CD4-positive, alpha-beta T cell treated with Interleukin-10 for 1 hour (primary cell): Measurements from ENCODE around the gene RRBP1.
A peak's percentile ranks its signal among the peaks of the same experiment; 100 is the strongest.
"Not testable (repeated sequence)": the region's sequence is repeated elsewhere in the genome, so short reads cannot be mapped to it uniquely, and the experiment has no call there.

Experiments used
- DNase-seq: peaks from one replicate; pipeline ENCODE4 v3.0.0-alpha.2; 2020

Gene RRBP1

GRCh38 chr20:17659801-17660200 is 22.2 kb downstream of the RRBP1 start:
- DNase-seq, result no peak

GRCh38 chr20:17659344-17659743 is 22.7 kb downstream of the RRBP1 start:
- DNase-seq, result not testable (repeated sequence)

DNA sequence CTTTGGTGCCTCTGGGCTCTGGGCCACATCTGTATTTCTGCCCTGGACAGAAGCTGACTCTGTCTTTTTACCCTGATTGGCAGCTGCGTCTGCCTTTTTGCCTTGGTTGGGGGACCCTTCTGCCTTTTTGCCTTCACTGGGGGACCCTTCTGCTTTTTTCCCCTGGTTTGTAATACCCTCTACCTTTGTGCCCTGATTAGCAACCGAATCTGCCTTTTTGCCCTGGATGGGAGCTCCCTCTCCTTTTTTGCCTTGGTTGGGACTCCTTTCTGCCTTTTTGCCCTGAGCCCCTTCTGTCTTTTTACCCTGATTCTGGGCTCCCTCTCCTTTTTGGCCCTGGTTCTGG is 23.4 kb downstream of the RRBP1 start:
- DNase-seq, result no peak

DNA sequence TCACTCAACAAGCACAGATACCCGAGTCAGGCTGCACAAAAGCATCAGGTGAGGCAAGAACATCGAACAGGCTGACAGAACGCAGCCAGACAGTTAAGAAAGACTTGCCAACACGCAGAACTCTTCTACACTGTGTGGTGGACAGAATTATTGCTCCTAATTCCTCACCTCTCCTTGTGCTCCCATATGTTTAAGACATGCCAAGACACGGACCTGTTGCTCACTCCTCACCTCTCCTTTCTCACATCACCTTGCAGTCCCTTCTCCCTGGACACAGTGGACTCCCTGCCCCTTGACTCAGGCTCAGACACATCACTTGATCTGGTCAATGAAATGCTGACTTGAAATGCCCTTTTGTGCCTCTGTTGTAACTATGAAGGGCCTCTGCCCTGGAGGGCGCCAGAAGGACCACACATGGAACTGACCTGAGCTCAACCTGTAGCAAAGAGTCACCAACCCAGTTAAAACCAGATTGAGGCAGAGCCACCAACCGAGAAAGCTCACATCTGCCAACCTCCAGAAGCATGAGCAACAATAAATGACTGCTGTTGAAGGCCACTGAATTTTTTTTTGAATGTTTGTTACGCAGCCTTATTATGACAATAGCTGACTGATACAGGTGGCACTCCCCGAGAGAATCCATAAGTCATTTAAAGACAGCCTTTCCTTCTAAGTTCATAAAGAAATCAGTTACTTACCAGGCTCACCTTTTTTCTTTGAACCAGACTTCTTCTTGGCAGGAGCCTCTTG is 24.0 kb downstream of the RRBP1 start:
- no peak for DNase-seq

- DNase-seq, result no peak
These were observed 24.8 kb downstream of the RRBP1 start for GRCh38 chr20:17657079-17657825.

GRCh38 chr20:17655865-17656479 is 26.1 kb downstream of the RRBP1 start:
- DNase-seq, result no peak

GRCh38 chr20:17655286-17655651 is 26.8 kb downstream of the RRBP1 start:
- no peak for DNase-seq

GRCh38 chr20:17654649-17655285 is 27.3 kb downstream of the RRBP1 start:
- DNase-seq, result peak; percentile 19

DNA sequence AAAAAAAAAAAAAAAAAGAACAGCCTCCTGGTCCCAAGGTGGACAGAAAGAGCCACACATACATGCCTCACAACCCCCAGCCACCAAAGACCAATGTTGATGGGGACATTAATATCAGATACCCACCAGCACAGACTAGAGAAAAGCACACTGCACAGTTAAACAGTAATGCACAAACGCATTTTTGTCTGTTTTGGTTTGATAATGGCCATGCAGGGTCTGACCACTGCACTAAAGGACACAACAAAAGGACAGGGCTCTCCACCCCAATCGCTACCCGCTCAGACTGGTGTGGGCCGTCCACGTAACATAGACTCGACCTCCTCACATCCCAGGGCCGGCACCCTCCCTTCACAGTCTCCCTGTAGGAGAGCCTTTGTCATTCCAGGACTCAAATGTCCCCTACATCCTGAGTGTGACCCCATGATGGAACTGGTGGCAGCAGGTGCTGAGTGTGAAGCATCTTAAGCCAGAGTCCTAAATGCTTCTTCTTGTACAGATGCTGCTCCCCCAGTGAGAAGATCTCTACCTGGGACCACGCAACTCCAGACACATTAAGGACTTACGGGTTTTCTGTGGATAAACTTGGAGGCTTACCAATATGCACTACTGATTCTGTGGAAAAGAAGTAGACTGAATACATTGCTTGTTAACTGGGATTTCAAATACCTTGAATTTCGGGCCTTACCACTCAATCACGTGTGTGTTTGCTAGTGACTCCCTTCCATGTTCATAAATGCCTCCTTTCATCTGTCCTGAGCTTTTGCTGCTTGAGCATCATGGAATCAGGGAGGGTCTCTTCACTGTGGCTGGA is 28.0 kb downstream of the RRBP1 start:
- DNase-seq, result no peak

DNA sequence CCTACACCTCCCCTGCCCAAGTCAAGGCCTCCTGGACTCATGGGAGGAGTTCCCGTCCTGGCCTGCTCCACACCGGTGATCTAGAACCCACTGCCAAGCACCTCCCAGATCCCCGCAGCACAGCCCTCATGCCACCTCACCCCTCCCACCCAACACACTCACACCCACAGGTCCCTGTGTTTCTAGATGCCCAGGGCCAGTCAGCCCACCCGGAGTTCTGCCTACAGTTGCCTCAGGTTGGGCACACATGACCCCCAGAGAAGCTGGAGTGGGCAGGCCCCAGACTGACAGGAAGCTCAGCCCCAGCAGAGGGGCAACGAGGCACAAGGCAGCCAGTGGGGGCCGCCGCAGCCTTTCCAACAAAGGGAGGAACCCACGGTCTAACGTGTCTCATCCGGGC is 29.6 kb downstream of the RRBP1 start:
- DNase-seq, result no peak

DNA sequence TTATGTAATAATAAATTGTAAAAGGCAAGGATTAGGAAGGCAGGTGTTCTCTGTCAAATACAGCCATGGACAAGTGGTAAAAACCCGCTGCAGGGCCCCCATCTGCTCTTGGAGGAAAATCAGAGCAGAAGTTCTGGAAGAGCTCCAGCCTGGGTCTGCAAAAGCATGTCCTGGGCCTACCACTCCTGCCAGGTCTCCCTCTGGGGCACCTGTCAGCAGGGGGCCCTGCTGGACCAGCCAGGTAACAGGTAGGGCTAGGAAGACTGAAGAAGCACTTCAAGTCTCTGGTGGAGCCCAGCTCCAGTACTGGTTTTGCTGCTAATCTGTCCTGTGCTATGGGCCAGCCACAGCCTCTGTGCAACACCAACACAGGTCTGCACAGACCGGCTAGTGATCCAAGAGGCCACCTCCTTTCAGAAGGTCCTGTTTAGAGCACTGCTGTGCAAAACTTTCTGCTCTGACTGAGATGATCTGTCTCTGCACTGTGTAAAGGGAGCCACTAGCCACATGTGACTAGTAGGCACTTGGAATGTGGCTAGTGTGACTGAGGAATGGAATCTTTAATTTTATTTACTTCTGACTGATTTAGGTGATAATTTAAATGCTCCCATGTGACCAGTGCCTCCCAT is 30.2 kb downstream of the RRBP1 start:
- DNase-seq, result no peak

- no peak for DNase-seq
These were observed 30.8 kb downstream of the RRBP1 start for GRCh38 chr20:17651129-17651759.

GRCh38 chr20:17650301-17651128 is 31.5 kb downstream of the RRBP1 start:
- no peak for DNase-seq

DNA sequence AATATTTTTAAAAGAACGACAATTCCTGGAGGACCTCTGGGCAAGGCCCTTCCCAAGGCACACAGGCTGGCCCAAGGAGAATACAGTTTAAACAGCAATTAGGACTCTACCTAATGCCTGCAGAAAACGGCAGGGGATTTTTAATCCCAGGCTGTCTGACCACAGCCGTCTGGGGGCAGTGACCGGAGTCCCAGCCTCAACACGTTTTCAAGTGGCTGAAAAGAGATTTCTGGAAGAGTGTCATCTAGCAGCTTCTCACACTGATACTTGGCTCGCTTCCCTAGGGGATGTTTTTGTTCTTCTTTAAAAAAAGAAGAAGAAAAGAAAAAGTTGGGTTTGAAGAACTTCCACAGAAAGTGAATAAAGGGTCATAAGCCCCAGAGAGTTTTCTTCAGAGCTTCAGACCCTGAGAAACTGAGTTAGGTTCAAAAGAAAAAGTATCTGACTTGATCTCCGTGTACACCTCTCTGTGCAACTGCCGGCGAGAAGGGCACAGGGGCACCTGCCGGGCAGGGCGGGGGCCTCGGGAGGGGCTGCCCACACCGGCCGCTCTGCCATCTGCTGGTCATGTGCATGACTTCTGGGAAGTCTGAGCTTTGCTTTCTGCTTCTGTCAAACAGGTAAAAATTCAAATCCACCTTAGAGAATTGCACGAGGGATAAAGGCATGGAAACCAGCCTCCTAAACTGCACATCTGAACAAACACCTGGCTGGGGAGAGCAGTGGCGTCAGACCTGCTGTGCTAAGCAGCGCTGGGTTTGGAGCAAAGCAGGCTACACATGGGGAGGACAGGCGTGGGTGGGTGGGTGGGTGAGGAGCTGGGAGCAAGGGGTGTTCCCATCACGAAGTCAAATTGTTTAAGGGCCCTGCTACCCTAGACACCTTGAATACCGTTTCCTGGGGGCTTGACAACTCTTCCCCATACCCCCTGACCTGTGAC is 33.0 kb downstream of the RRBP1 start:
- peak; percentile 33 for DNase-seq

- DNase-seq, result no peak
These were observed 33.8 kb downstream of the RRBP1 start for GRCh38 chr20:17648315-17648646.

DNA sequence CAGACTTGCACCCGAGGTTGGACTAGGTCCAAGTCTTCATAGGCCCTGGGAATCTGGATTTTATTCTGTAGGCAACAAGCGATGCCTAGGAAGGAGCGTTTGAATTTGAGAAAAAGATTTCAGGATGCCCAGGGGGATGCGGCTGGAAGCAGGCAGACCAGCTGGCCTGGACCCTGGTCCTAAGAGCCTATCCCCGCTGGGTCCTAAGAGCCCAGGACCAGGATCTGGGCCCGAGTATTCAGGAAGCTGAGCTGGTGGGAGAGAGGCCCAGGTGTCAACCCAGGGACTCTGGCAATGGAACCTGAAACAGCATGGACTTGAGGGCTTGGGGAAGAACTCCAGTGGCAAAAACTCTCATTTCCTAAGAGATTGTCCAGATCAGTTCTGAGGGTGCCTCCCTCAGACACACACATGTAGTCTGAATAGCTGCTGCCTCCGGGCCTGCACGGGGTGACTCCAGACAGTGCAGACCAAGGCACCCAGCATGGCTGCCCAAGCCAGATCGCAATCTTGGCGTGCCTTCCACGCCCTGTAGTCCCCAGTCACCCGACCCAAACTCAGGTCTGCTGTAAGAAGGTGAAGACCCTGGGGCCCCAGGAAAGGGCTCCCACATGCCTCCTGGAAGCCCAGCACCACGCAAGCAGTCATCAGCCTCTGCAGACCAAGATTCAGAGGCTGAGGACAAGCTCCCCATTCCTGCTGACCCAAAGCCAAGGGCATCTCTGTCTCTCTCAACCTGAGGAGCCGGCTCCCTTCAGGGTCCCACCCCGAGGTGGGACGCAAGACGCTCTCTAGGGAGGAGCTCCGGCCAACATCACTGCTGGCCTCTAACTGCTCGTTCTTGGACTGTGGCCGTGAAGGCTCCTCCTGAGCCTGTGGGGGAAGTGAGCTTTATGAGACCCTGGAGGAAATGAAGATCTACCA is 34.4 kb downstream of the RRBP1 start:
- DNase-seq, result no peak

DNA sequence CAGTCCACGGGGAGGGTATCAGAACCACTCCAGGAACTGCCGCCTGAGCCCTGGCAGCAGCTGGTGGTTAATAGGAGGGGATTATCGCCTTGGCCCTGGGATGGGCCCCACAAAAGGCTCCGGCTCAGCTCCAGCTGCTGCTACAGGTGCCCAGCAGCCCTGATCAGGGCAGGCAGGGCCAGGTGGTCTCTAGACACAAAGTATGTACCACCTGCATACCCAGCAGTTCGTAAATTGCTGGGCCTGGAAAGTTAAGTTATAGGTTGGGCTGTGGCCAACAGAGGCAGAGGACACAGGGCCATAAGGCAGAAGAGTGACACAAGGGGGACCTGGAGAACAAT is 35.1 kb downstream of the RRBP1 start:
- DNase-seq, result no peak

DNA sequence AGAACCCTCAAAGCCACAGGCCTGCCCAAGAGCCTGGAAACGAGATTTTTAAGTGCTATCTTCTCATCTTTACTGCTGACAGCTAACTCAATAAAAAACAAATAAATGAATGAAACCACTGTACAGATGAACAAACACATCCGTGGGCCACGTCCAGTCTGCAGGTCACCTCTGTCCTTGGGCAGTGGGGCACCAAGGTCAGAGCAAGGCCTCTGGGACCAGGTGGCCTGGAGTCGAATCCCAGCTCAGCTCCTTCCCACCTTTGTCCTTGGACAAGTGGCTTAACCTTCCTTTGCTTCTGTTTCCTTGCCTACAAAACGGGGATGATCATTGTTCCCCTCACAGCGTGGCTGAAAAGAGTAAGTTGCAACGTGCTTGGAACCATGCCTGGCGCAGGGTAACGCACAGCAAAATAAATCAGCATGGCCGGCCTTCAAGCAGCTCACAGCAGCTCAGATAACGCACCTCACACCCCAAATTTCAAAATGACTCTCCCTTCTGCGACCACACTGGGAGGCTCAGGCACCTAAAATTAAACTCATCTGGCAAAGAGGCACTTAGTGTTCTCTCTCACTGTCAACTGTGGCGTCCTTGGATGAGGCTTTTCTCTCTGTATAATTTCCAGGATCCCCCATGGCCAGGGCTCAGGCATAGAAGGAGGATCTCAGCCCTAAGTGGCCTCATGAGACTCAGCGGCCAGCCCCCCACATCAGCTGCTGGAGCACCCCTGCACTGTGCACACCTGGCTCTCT is 35.7 kb downstream of the RRBP1 start:
- DNase-seq, result no peak
